Heart right ventricle (tissue), 16 donors: ENCODE measurements around the gene THSD4. TPM values are rescaled to one million over a fixed set of nuclear protein-coding genes. Genes with fewer than 3 reads are reported as not detected.

ENCODE experiments used
- ATAC-seq, 8 donors: fragments of 200-7000 bp; cut with Tn5 transposase; one replicate each; pipeline ENCODE4 v1.9.1; 2020; ENCODE audit warnings: mild to moderate bottlenecking in 8 of 8, moderate library complexity in 8 of 8, moderate number of reproducible peaks in 1 of 8
- DNase-seq, 2 donors: peaks; one replicate each; pipeline ENCODE4 v3.0.0-alpha.2; 2020
- H3K27ac ChIP-seq, 10 donors: fragments of 200-600 bp; sonication (generic) in 2 of 10; one replicate each; pipeline versions ENCODE4 v1.5.0 to v1.8.0; 2020 to 2022; ENCODE audit warnings: mild to moderate bottlenecking in 3 of 10
- H3K27me3 ChIP-seq, 7 donors: fragments of 200-600 bp; one replicate each; pipeline ENCODE4 v1.8.0; 2021 to 2022; ENCODE audit warnings: mild to moderate bottlenecking in 2 of 7
- H3K36me3 ChIP-seq, 9 donors: fragments of 200-600 bp; sonication (generic) in 1 of 9; one replicate each; pipeline versions ENCODE4 v1.5.0 to v1.8.0; 2020 to 2022; ENCODE audit warnings: mild to moderate bottlenecking in 2 of 9
- H3K4me1 ChIP-seq, 9 donors: fragments of 200-600 bp; sonication (generic) in 1 of 9; one replicate each; pipeline versions ENCODE4 v1.5.0 to v1.8.0; 2020 to 2022; ENCODE audit warnings: mild to moderate bottlenecking in 4 of 9
- H3K4me3 ChIP-seq, 10 donors: fragments of 200-600 bp; sonication (generic) in 2 of 10; one replicate each; pipeline versions ENCODE4 v1.5.0 to v1.8.0; 2020 to 2022; ENCODE audit warnings: mild to moderate bottlenecking in 7 of 10, moderate library complexity in 2 of 10
- H3K9me3 ChIP-seq, 11 donors: fragments of 200-600 bp in 10 of 11; sonication (generic) in 2 of 11; one replicate each; pipeline versions ENCODE4 v1.5.0 to v1.8.0; 2013 to 2022; ENCODE audit warnings: mild to moderate bottlenecking in 2 of 11, control low read depth in 1 of 11, moderate library complexity in 1 of 11
- WGBS, 2 donors: extraction: QIAGEN DNeasy Blood & Tissue Kit; methylation state at CpG; one replicate each; pipeline ENCODE4 v1.1.7; 2013; ENCODE audit warnings: inconsistent platforms in 1 of 2; 5-methylcytosine and 5-hydroxymethylcytosine counted together
- intact Hi-C, 10 donors: fragments of 100-400 bp; cut with DNase I; formaldehyde crosslinking; loops; one replicate each; pipeline versions ENCODE4 v1.11.1 to v1.14.2; 2022
- polyA plus RNA-seq, 2 donors: library from polyadenylated mRNA; stranded (reverse); fragments of 200-250 nt; gene quantifications; one replicate each; pipeline ENCODE4 v1.2.3, GENCODE V29; 2013
- total RNA-seq, 10 donors: library from RNA; stranded (reverse); fragmentation: NEBNext Ultra II Directional in 3 of 10; extraction: Animal tissue kit (Norgen Biotek cat#: 25700) in 3 of 10; gene quantifications; one replicate each; pipeline versions ENCODE4 v1.2.1 to v1.2.4, GENCODE V29; 2021 to 2023
- TF ChIP-seq, protein P1 (sequence below), 9 donors: fragments of 200-600 bp; sonication (generic) in 2 of 9; IDR thresholded peaks; one replicate each; pipeline versions ENCODE4 v1.5.0 to v1.8.0; 2021 to 2022; ENCODE audit warnings: antibody characterized with exemption in 9 of 9, mild to moderate bottlenecking in 5 of 9, moderate library complexity in 1 of 9
- donor health status: Arrhythmogenic right ventricular cardiomyopathy.
- donor health status: ischemic (EF 13 %, LVEDD 7.1; RV severe dilation, severe dysfunction).
- donor health status: healthy with polysubstance abuse.
- donor health status: DM: no; HTN: yes; CAD: no.
- donor health status: DM: no; HTN: no; CAD: no.
- donor health status: ischemic (EF 25% LVEDD 6.9; RV normal size, moderate dysfunction).
- donor health status: ischemic (EF 25% LVEDD 5.7; RV mildly dilated, moderate dysfunction).
- donor health status: healthy.
- donor health status: DM: yes; HTN: yes; CAD: no.
- donor health status: Ischemic cardiomyopathy.
- donor health status: ischemic (EF 35%, LVEDD 5.7; RV mildly dilated, moderate dysfunction).
- donor health status: nonischemic (EF 11% LVEDD 7.7; RV severe dilation, severe dysfunction).
- donor health status: DM: yes; HTN: yes; CAD: no.
- donor health status: PGD.
- donor health status: ischemic (EF 29% LVEDD 5.4; RV normal size, mild dysfunction).
- donor health status: nonischemic (EF 23%, LVEDD 6.1; RV moderate dilation, normal function).

The THSD4 gene
- total and polyA plus RNA-seq, 12 donors: 20.8 to 212 (median 139) TPM

DNA sequence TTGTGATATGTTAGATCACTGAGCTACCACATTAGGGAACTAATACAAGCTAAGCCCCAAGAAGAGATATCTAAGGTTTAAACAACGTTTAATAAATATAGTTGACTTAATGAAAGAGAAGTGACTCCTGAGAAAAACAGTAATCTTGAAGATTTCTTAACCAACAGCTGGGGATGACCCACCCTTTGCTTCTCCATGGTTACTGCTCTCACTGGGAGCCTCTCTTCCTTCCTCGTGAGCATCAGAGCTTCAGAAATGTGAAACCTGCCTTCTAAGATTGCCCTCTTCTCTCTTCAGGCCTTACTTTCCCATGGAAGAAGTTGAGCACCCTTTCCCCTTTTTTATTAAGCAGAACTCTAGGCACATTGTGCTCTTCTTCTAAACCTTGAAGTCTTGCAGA lies 562.9 kb downstream of the THSD4 start:
- H3K4me3 ChIP-seq: no peak overlapping the region
- intact Hi-C loops: no loop called here
- no peaks in the 10 kb centered on the region for H3K9me3 ChIP-seq
- peak overlapping the region; percentile 14 to 79 (median 64) for H3K27ac ChIP-seq
- H3K27me3 ChIP-seq: no peaks in the 10 kb centered on the region
- no peak for DNase-seq
- TF ChIP-seq, protein P1, sequence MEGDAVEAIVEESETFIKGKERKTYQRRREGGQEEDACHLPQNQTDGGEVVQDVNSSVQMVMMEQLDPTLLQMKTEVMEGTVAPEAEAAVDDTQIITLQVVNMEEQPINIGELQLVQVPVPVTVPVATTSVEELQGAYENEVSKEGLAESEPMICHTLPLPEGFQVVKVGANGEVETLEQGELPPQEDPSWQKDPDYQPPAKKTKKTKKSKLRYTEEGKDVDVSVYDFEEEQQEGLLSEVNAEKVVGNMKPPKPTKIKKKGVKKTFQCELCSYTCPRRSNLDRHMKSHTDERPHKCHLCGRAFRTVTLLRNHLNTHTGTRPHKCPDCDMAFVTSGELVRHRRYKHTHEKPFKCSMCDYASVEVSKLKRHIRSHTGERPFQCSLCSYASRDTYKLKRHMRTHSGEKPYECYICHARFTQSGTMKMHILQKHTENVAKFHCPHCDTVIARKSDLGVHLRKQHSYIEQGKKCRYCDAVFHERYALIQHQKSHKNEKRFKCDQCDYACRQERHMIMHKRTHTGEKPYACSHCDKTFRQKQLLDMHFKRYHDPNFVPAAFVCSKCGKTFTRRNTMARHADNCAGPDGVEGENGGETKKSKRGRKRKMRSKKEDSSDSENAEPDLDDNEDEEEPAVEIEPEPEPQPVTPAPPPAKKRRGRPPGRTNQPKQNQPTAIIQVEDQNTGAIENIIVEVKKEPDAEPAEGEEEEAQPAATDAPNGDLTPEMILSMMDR (IDR thresholded peaks at IDR 0.05): no peak
- ATAC-seq: no peak
- WGBS, 2 donors: 41 to 46% methylated on average over 2 of the region's 2 CpGs
- H3K36me3 ChIP-seq: no peaks in the 10 kb centered on the region
- peaks cover 10 to 70% (median 39%) of the 10 kb centered on the region in 9 donors for H3K4me1 ChIP-seq

DNA sequence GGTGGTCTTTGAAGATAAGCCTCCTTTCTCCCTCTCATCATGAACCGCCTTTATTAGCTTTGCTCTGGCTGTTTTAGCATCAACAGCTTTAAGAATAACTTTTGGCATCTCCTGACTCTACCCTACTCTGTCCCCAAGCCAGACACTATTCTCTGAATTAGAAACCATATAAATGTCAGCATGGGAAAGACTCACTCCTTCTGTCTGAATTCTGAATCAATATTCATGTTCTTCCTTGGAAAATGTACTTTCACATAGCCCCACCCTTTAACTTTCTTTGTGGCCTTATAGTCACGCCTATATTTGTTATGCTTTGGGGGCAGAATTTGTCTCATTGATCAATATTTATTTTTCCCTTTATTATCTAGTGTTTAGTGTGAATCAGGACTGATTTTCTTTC lies 563.3 kb downstream of the THSD4 start:
- ATAC-seq: no peak

DNA sequence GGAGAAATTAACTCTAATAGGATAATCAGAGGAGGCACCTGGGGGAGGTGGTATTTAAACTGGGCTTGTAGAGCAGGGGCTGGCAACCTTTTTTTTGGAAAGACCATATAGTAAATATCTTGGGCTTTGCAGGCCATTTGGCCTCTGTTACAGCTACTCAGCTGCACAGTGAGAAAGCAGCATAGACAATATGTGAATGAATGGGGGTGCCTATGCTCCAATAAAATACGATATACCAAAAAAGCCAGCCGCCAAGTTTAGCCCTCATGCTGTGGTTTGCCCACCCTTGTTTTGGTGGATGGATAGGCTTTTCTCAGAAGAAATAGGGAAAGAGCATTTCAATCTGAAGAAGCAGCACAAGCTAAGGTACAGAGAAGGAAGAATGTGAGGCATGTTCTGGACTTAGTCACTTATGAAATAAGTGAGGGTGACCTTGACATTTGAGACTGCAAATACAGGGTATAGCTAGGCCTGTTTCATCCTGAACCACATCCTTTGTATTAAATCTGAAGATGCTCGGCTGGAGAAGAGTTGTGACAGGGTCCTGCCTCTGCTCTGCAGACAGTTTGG lies 564.0 kb downstream of the THSD4 start:
- ATAC-seq (peak in 1 of 8 donors; percentile 2), DNase-seq (no peak)

More for the DNA sequence above, 563.3 kb downstream of the THSD4 start:
- intact Hi-C loops: no loop called here
- Histone ChIP-seq H3K4me3 (no peak overlapping the region), H3K9me3 (no peaks in the 10 kb centered on the region), H3K4me1 (peaks cover 10 to 70% (median 39%) of the 10 kb centered on the region in 9 donors), H3K27ac (peak overlapping the region in 9 of 10 donors; percentile 14 to 79 (median 63)), H3K27me3 (no peaks in the 10 kb centered on the region), H3K36me3 (no peaks in the 10 kb centered on the region)
- TF ChIP-seq, protein P1 (IDR thresholded peaks at IDR 0.05): no peak
- no peak for DNase-seq
- WGBS, 2 donors: 70 to 75% methylated on average over 2 of the region's 2 CpGs

DNA sequence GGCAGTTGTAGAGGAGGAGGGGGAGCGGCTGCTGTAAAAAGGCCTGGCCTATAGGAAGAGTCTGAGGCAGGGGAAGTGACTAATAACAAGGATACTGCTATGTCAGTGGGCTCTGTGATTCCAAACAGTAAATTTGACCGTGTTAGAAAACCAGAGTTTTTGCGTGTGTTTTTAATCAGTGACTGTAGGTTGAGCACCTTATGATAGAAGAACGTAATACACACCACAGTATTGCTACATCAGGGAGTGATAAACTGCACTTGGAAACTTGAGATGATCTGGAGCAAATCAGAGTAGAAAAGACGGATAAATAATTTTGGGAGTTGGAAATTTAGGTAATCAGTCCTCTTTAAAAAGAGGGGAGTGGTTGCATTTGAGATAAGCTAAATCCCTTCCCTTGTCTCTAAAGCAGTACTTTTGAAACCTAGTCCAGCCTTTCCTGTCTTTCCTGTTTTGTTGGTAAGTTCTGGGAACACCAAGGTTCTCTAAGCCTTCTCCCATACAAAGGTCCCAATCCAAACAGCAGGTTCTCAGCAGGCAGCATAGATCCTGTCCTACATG lies 564.6 kb downstream of the THSD4 start:
- ATAC-seq (peak in 3 of 8 donors; percentile 5 to 41 (median 30)), DNase-seq (no peak)
- H3K9me3 ChIP-seq: no peaks in the 10 kb centered on the region
- TF ChIP-seq, protein P1 (IDR thresholded peaks at IDR 0.05): no peak
- peaks cover 10 to 65% (median 37%) of the 10 kb centered on the region in 9 donors for H3K4me1 ChIP-seq
- H3K27me3 ChIP-seq: no peaks in the 10 kb centered on the region
- peak overlapping the region; percentile 14 to 79 (median 64) for H3K27ac ChIP-seq
- H3K4me3 ChIP-seq: no peak overlapping the region
- WGBS, 2 donors: 40 to 57% methylated on average over 5 of the region's 5 CpGs
- intact Hi-C loops: loop anchor here in 1 of 10 donors (5.0 kb wide), 1 partner anchor 42 kb away; no protein-coding TSS in a partner anchor
- H3K36me3 ChIP-seq: no peaks in the 10 kb centered on the region

More for the DNA sequence above, 564.0 kb downstream of the THSD4 start:
- intact Hi-C loops: no loop called here
- Histone ChIP-seq H3K27me3 (no peaks in the 10 kb centered on the region), H3K27ac (peak overlapping the region; percentile 14 to 79 (median 64)), H3K9me3 (no peaks in the 10 kb centered on the region), H3K4me3 (no peak overlapping the region), H3K4me1 (peaks cover 10 to 70% (median 38%) of the 10 kb centered on the region in 9 donors), H3K36me3 (no peaks in the 10 kb centered on the region)
- whole genome bisulfite sequencing, 2 donors: 80 to 85% methylated on average over 3 of the region's 3 CpGs
- TF ChIP-seq, protein P1 (IDR thresholded peaks at IDR 0.05): no peak
